Ishikawa (cell line): ENCODE results near the gene CTAGE9.

Source experiments
- CEBPB ChIP-seq: IDR thresholded peaks from 2 replicates; pipeline ENCODE4 v1.6.1; 2012
- CREB1 ChIP-seq: IDR thresholded peaks from 2 replicates; pipeline ENCODE4 v1.6.1; 2012; ENCODE audit warnings: low read depth
- EGR1 ChIP-seq: IDR thresholded peaks from 2 replicates; pipeline ENCODE4 v1.6.1; 2012
- EP300 ChIP-seq: IDR thresholded peaks from 2 replicates; pipeline ENCODE4 v1.6.1; 2012; ENCODE audit warnings: borderline replicate concordance
- FOXM1 ChIP-seq: IDR thresholded peaks from 2 replicates; pipeline ENCODE4 v1.6.1; 2012; ENCODE audit warnings: low read depth, borderline replicate concordance
- MAX ChIP-seq: IDR thresholded peaks from 2 replicates; pipeline ENCODE4 v1.6.1; 2012
- NFIC ChIP-seq: IDR thresholded peaks from 2 replicates; pipeline ENCODE4 v1.6.1; 2012
- RAD21 ChIP-seq: IDR thresholded peaks from 2 replicates; pipeline ENCODE4 v1.6.1; 2012; ENCODE audit warnings: low read depth
- REST ChIP-seq: IDR thresholded peaks from 2 replicates; pipeline ENCODE4 v1.6.1; 2012; ENCODE audit warnings: low read depth, mild to moderate bottlenecking
- TAF1 ChIP-seq: IDR thresholded peaks from 2 replicates; pipeline ENCODE4 v1.6.1; 2012; ENCODE audit warnings: low read depth, mild to moderate bottlenecking
- TCF12 ChIP-seq: IDR thresholded peaks from 2 replicates; pipeline ENCODE4 v1.6.1; 2012; ENCODE audit warnings: low read depth
- TEAD4 ChIP-seq: IDR thresholded peaks from 2 replicates; pipeline ENCODE4 v1.6.1; 2012
- YY1 ChIP-seq: IDR thresholded peaks from 2 replicates; pipeline ENCODE4 v1.6.1; 2012; ENCODE audit warnings: low read depth
- ZBTB7A ChIP-seq: IDR thresholded peaks from 2 replicates; pipeline ENCODE4 v1.6.1; 2012; ENCODE audit warnings: low read depth
- TF ChIP-seq, protein P1 (sequence below): IDR thresholded peaks from 2 replicates; pipeline ENCODE4 v1.6.1; 2012

CTAGE9 gene

DNA sequence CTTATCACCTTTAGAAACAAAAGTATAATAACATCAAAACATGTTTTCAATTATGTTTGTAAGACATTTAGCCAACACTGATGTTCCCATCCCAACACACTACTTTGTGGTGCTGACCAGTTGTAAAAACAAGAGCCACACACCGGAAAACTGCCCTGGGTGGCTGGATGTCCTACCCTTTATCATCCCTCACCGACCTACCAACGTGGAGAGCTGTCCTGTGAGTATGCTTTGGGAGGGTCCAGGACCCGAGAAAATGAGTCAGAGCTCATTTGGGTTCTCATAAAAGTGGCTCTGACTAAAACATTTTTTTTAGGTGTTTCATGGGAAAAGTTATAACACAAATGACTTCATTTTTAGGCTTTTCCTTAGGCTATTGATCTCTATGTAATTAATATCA lies 29.3 kb upstream of the CTAGE9 start:
- TF ChIP-seq ZBTB7A, result no peak
- TF ChIP-seq NFIC, result no peak
- TF ChIP-seq EP300, result no peak
- TF ChIP-seq FOXM1, result no peak
- no peak for TF ChIP-seq TAF1
- TF ChIP-seq CEBPB, result no peak
- TF ChIP-seq TCF12, result no peak

- TF ChIP-seq TAF1, result no peak
- no peak for TF ChIP-seq CEBPB
- TF ChIP-seq, protein P1, sequence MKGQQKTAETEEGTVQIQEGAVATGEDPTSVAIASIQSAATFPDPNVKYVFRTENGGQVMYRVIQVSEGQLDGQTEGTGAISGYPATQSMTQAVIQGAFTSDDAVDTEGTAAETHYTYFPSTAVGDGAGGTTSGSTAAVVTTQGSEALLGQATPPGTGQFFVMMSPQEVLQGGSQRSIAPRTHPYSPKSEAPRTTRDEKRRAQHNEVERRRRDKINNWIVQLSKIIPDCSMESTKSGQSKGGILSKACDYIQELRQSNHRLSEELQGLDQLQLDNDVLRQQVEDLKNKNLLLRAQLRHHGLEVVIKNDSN, result no peak
- no peak for TF ChIP-seq NFIC
- TF ChIP-seq EGR1, result no peak
- no peak for TF ChIP-seq ZBTB7A
- no peak for TF ChIP-seq EP300
- no peak for TF ChIP-seq MAX
- TF ChIP-seq TCF12, result no peak
- no peak for TF ChIP-seq YY1
- no peak for TF ChIP-seq TEAD4
- no peak for TF ChIP-seq REST
- TF ChIP-seq FOXM1, result no peak
- TF ChIP-seq CREB1, result no peak
- TF ChIP-seq RAD21, result no peak
Observed at GRCh38 chr6:131739136-131739535, 28.3 kb upstream of the CTAGE9 start.

GRCh38 chr6:131736811-131737210 lies 26.0 kb upstream of the CTAGE9 start:
- no peak for TF ChIP-seq RAD21
- no peak for TF ChIP-seq CREB1
- TF ChIP-seq FOXM1, result no peak
- TF ChIP-seq EGR1, result no peak
- TF ChIP-seq CEBPB, result no peak
- no peak for TF ChIP-seq YY1
- no peak for TF ChIP-seq TCF12
- no peak for TF ChIP-seq REST
- no peak for TF ChIP-seq MAX
- TF ChIP-seq NFIC, result no peak
- TF ChIP-seq TAF1, result no peak
- no peak for TF ChIP-seq TEAD4
- no peak for TF ChIP-seq EP300

- no peak for TF ChIP-seq CREB1
- TF ChIP-seq MAX, result no peak
- no peak for TF ChIP-seq TEAD4
- TF ChIP-seq, protein P1, result no peak
- no peak for TF ChIP-seq TCF12
- TF ChIP-seq REST, result no peak
- TF ChIP-seq NFIC, result no peak
- TF ChIP-seq EGR1, result no peak
- no peak for TF ChIP-seq CEBPB
- no peak for TF ChIP-seq EP300
- TF ChIP-seq YY1, result no peak
- TF ChIP-seq ZBTB7A, result no peak
- TF ChIP-seq TAF1, result no peak
- TF ChIP-seq FOXM1, result no peak
Observed at GRCh38 chr6:131736003-131736596, 25.3 kb upstream of the CTAGE9 start.
